HG02970 (cell line): ENCODE measurements around the gene CSHL1.
"Not testable (repeated sequence)": the region's sequence is repeated elsewhere in the genome, so short reads cannot be mapped to it uniquely, and the experiment has no call there.

Experiments used
- ATAC-seq: cut with Tn5 transposase; IDR thresholded peaks from one replicate; pipeline ENCODE4 v1.9.1; 2021; ENCODE audit warnings: mild to moderate bottlenecking, moderate library complexity, moderate number of reproducible peaks; ENCODE audit not compliant: unreplicated experiment, low FRiP score

The CSHL1 gene

DNA sequence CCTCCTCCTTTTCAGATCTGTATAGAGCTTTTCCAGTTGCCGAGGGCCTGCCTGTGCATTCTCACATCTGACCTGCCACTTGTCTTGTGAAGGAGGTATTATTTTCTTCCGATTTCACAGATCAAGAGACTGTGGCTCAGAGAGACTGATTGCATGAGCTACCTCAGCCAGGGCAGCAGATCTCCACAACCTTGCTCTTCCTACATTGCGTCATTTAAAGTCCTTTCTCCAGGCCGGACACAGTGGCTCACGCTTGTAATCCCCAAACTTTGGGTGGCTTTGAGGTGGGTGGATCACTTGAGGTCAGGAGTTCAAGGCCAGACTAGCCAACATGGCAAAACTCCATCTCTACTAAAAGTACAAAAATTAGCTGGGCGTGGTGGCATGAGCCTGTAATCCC, 9.0 kb upstream of the CSHL1 start:
- not testable (repeated sequence) for ATAC-seq

DNA sequence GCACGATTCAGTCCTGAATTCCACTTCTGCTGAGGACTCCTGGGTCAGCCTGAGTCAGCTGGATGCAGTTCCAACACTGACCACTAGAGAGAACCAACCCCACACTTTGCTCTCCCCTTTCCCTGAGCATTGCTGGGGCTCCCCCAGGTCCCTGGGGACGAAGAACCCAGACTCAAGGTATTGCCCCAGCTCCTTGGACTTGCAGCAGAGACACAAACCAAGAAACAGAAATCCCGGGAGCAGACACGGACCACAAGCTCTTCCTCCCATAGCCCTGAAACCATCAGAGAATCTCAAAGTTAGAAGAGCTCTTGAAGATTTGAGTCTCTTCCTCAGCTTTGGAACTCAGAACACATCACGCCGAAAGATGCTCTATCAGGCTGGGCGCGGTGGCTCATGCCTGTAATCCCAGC, 8.3 kb upstream of the CSHL1 start:
- no peak for ATAC-seq

DNA sequence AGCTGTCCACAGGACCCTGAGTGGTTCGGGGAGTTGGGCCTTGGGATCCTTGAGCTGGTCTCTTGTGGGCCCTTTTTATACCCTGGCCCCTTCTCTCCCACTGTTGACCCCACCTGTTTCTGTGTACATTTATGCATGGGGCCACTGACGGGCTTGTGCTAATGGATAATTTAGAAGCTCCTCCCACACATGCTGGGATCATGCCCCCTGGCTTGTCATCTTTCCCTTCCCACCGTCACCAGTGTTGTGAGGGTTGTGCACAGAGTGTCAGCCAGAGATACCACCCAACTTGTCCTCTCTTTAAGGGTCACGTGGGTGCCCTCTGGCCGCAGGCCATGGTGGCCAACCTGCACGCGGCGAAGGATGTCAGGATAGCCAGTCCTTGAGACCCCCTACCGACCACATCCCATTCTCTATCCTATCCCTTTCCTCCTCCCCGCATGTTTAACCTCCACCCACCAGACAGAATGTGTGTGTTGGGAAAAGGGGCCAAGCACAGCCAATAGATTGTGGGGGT, 7.8 kb upstream of the CSHL1 start, which contains the start of gene GH1:
GH1 (minus strand) TSS at position 51 of the 517 bp plus-strand sequence. CDS start 63 bp downstream, outside the sequence.
- ATAC-seq, result not testable (repeated sequence)

DNA sequence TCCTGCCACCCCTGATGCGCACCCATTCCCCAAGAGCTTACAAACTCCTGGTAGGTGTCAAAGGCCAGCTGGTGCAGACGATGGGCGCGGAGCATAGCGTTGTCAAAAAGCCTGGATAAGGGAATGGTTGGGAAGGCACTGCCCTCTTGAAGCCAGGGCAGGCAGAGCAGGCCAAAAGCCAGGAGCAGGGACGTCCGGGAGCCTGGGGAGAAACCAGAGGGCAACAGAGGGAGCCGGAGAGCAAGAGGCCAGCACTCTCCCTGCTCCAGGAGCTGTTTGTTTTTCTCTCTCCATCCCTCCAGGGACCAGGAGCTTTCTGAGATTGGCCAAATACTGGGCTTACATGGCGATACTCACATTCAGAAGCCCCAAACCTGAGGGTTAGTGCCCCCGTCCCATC, 7.2 kb upstream of the CSHL1 start:
- no peak for ATAC-seq

DNA sequence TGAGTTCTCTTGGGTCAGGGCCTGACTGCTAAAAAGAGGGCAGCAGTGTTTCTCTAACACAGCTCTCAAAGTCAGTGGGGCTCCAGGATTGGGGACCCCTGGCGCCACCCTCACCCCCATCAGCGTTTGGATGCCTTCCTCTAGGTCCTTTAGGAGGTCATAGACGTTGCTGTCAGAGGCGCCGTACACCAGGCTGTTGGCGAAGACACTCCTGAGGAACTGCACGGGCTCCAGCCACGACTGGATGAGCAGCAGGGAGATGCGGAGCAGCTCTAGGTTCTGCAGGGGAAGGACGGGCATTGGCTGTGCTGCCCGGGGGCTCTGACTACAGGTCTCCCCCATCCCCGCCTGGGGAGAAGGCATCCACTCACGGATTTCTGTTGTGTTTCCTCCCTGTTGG, 6.6 kb upstream of the CSHL1 start:
- ATAC-seq, result no peak

DNA sequence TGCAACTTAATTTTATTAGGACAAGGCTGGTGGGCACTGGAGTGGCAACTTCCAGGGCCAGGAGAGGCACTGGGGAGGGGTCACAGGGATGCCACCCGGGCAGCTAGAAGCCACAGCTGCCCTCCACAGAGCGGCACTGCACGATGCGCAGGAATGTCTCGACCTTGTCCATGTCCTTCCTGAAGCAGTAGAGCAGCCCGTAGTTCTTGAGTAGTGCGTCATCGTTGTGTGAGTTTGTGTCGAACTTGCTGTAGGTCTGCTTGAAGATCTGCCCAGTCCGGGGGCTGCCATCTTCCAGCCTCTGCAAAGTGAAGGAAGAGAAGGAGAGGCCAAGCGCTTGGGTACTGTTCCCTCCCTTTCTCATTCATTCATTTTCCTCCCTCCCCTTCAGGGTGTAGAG, 6.1 kb upstream of the CSHL1 start:
- ATAC-seq, result not testable (repeated sequence)

DNA sequence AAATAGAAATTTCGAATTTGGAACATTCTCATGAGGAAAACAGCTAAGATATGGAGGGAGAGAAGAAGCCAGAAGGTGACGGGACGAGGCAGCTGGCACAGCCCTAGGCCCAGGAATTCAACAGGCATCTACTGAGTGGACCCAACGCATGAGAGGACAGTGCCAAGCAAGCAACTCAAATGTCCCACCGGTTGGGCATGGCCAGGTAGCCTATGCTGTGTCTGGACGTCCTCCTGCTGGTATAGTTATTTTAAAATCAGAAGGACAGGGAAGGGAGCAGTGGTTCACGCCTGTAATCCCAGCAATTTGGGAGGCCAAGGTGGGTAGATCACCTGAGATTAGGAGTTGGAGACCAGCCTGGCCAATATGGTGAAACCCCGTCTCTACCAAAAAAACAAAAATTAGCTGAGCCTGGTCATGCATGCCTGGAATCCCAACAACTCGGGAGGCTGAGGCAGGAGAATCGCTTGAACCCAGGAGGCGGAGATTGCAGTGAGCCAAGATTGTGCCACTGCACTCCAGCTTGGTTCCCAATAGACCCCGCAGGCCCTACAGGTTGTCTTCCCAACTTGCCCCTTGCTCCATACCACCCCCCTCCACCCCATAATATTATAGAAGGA, 5.6 kb upstream of the CSHL1 start:
- ATAC-seq, result no peak

DNA sequence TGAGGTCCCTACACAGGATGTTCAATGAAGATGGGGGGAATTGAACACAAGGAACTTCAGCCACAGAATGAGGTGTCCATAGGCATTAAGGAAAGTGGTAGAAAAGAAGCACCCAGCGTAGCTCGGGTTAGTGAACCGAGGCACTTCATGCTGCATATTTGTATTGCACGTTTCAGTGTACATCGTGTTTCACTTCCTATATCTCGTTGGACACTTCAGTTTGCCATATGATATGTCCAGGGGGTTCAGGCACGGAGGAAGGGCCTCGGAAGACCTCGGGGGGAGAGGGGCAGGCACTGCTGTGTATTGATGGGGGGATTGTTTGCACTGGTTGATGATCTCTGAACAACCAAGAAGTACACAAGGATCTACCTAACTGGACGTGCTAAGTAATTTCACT, 4.7 kb upstream of the CSHL1 start:
- ATAC-seq, result not testable (repeated sequence)

DNA sequence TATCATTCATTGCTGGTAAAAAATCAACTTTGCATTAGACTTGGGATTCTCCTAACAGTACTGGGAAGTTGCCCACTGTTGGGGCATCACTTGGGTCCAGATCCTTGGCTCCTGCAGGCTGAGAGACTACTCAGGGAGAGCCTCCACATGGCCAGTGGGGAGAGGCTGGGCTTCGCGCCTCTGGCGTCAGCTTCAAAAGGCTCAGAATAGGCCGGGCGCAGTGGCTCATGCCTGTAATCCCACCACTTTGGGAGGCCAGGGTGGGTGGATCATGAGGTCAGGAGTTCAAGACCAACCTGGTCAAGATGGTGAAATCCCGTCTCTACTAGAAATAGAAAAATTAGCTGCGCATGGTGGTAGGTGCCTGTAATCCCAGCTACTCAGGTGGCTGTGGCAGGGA, 3.4 kb upstream of the CSHL1 start:
- ATAC-seq, result no peak

DNA sequence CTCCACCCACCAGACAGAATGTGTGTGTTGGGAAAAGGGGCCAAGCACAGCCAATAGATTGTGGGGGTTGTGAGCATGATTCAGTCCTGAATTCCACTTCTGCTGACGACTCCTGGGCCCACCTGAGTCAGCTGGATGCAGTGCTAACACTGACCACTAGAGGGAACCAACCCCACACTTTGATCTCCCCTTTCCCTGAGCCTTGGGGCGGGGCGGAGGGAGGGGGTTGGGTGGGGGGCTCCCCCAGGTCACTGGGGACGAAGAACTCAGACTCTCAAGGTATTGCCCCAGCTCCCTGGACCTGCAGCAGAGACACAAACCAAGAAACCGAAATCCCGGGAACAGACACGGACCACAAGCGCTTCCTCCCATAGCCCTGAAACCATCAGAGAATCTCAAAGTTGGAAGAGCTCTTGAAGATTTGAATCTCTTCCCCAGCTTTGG, 621 bp upstream of the CSHL1 start:
- ATAC-seq, result no peak

DNA sequence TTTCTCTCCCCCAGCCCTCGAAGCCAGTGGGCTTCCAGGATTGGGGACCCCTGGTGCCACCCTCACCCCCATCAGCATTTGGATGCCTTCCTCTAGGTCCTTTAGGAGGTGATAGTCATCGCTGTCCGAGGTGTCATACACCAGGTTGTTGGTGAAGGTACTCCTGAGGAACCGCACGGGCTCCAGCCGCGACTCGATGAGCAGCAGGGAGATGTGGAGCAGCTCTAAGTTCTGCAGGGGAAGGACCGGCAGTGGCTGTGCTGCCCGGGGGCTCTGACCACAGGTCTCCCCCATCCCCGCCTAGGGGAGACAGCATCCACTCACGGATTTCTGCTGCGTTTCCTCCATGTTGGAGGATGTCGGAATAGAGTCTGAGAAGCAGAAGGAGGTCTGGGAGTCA, 962 bp downstream of the CSHL1 start:
- no peak for ATAC-seq

DNA sequence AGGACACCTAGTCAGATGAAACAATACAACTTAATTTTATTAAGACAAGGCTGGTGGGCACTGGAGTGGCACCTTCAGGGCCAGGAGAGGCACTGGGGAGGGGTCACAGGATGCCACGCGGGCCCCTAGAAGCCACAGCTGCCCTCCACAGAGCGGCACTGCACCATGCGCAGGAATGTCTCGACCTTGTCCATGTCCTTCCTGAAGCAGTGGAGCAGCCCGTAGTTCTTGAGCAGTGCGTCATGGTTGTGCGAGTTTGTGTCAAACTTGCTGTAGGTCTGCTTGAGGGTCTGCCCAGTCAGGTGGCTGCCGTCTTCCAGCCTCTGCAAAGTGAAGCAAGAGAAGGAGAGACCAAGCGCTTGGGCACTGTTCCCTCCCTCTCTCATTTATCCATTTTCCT, 1.5 kb downstream of the CSHL1 start:
- ATAC-seq, result not testable (repeated sequence)

DNA sequence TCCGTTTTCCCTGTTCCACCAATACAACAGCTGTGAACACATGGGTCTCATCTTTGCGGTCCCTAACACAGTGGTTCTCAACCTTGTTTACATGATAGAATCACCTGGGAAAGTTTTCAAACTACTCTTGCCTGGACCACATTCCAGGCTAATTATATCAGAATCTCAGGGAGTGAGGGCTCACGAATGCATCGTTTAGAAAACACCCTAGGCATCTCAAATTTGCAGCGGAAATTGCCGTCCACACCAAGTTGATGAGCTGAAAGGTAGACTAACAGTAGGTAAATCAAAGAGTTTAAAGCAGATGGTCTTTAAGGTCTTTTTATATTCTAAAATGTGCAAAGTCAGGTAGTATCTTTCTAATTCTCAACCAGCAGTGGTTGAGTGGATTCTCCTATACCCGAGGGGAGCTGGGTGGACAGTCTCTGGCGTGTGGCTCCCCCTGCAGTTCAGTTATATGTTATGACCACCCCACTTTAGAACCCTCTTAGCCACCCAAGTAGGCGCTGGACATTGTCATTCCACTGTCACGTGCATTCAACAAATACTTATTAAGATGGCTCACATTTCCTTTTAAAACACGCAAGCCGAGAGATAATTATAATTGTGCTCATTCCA, 3.8 kb downstream of the CSHL1 start:
- ATAC-seq, result not testable (repeated sequence)

DNA sequence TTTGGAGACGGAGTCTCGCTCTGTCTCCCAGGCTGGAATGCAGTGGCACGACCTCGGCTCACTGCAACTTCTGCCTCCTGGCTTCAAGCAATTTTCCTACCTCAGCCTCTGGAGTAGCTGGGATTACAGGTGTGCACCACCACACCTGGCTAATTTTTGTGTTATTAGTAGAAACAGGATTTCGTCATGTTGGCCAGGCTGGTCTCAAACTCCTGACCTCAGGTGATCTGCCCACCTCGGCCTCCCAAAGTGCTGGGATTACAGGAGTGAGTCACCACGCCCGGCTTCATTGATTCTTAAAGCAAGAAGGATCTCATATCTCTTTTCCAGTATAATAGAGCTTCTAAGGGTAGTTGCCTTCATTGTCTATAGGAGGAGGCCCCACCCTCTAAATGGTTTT, 6.3 kb downstream of the CSHL1 start:
- ATAC-seq, result not testable (repeated sequence)

DNA sequence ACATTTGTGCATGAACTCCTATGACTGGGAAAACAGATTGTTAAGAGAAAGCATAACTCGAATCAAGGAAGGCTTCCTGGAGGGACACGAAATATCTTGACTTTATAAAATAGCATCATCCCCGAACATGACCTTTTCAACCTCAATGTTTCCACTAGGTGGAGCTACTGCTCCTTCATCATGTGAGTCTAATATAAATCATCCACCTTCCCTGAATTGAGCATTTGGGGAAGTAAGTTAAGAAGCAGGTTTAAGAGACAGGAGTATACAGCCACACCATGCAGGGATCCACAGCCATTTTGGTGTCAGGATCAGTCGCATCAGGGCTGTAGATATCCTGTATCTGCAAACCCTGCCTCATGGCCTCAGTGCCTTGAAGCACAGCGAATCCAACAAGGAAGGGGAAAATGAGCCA, 7.3 kb downstream of the CSHL1 start:
- not testable (repeated sequence) for ATAC-seq

DNA sequence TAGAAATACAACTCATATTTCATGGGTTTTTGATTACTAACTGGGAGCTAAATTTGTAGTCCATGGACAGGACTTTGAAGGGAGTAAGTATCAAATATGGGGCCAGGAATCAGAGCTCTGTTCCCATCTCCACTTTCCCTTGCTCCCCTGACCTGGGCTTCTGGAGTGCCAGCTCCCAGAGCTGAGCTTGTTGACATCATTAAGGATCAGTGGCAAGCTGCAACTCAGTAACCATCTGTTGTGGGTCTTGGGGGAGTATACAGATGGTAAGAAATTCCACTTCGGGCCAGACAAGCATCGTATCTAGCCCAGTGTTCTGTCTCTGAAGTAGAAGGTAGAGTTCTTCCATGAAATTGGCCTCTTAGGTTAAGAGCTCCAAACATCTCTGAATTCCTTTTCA, 9.1 kb downstream of the CSHL1 start:
- not testable (repeated sequence) for ATAC-seq

DNA sequence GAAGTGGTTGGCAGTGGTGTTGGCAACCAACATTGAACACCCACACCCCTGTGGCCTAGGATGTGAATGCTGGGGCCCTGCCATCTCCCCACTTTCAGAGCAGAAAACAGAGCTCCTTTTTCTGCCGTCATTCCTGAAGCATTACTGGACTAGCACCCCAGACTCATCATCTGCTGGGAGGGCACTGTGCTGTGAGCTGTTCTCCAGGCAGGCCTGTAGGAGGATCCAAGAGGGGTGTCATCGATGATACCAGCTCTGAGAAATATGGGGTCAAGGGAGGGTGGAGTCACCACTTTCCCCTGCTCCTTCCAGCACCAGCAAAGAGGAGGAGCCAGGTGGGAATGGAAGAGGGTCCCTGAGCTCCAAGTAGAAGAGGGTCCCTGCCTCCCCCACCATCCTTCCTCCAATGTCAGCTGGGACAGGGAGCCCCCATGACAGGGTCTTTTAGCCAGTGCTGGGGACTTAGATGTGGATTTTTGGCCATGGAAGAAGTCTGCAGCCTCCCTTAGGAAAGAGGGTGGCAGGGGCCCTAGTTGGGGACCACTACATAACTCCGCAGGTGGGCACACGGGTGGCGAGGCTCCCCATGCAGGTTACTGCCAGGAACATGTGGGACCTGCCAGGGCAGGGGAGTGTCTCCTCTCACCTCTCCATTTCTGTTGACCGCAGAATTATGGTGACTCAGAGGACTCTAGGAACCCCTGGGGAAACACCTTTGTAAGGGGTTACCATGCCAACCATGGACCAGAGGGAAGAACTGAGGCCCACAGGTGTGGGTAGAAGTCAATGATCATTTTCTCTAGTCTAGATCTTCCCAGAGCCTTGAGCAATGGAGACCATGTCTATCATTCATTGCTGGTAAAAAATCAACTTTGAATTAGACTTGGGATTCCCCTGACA, 11.9 kb downstream of the CSHL1 start:
- ATAC-seq, result not testable (repeated sequence)

DNA sequence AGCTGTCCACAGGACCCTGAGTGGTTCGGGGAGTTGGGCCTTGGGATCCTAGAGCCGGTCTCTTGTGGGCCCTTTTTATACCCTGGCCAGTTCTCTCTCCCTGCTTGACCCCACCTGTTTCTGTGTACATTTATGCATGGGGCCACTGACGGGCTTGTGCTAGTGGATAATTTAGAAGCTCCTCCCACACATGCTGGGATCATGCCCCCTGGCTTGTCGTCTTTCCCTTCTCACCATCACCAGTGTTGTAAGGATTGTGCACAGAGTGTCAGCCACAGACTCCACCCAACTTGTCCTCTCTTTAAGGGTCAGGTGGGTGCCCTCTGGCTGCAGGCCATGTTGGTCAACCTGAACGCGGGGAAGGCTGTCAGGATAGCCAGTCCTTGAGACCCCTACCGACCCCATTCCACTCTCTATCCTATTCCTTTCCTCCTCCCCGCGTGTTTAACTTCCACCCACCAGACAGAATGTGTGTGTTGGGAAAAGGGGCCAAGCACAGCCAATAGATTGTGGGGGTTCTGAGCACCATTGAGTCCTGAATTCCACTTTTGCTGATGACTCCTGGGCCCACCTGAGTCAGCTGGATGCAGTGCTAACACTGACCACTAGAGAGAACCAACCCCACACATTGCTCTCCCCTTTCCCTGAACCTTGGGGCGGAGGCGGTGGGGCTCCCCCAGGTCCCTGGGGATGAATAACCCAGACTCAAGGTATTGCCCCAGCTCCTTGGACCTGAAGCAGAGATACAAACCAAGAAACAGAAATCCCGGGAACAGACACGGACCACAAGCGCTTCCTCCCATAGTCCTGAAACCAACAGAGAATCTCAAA, 14.3 kb downstream of the CSHL1 start, which contains the start of gene CSH1:
CSH1 (minus strand) TSS at position 51 of the 831 bp plus-strand sequence. CDS start 63 bp downstream, outside the sequence.
- not testable (repeated sequence) for ATAC-seq

DNA sequence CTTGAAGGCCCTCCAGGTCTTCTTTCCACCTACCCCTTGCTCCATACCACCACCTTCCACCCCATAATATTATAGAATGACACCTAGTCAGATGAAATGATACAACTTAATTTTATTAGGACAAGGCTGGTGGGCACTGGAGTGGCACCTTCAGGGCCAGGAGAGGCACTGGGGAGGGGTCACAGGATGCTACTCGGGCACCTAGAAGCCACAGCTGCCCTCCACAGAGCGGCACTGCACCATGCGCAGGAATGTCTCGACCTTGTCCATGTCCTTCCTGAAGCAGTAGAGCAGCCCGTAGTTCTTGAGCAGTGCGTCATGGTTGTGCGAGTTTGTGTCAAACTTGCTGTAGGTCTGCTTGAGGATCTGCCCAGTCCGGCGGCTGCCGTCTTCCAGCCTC, 16.2 kb downstream of the CSHL1 start:
- ATAC-seq, result not testable (repeated sequence)

DNA sequence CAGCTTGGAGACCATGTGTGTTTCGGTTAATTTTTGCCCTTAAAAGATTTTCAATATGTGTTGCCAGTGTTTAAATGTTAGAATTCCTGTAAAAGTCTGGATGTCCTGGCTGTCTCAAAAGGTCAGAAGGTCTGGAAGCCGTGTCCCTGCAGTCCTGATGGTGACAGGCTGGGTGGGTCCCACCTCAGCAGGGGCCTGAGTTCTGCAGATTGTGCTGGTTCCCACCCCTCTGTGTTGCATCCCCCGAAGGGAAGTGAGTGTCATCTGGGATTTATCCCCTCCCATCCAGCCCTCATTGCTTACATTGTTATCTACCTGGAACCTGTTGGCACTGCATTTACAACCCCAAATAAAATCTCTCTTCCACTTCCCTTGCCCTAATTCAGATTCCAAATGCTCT, 17.0 kb downstream of the CSHL1 start:
- ATAC-seq, result not testable (repeated sequence)
